Endothelial cell of umbilical vein (primary cell): ENCODE results near the gene MTRF1L.

ENCODE experiments used
- CTCF ChIP-seq, 2 donors: IDR thresholded peaks; 1 replicate in 1 of 2; 2 replicates in 1 of 2; pipeline ENCODE4 v1.5.1; 2011; ENCODE audit warnings: low read length in 2 of 2, mild to moderate bottlenecking in 2 of 2, moderate library complexity in 2 of 2, control low read depth in 1 of 2, inconsistent platforms in 1 of 2, low read depth in 1 of 2; ENCODE audit not compliant: insufficient read depth in 1 of 2; ENCODE audit errors: extremely low read depth in 1 of 2
- EZH2 ChIP-seq: IDR thresholded peaks from 2 replicates; pipeline ENCODE4 v1.6.1; 2012; ENCODE audit warnings: borderline replicate concordance, low read depth, mild to moderate bottlenecking, moderate library complexity, low read length, inconsistent platforms; ENCODE audit not compliant: severe bottlenecking
- MAX ChIP-seq: IDR thresholded peaks from 2 replicates; pipeline ENCODE4 v1.6.1; 2011; ENCODE audit not compliant: insufficient read depth, insufficient read length
- POLR2A ChIP-seq: IDR thresholded peaks from 2 replicates; pipeline ENCODE4 v1.6.1; 2012; ENCODE audit warnings: low read depth, mild to moderate bottlenecking, control low read depth, low read length
- POLR2AphosphoS5 ChIP-seq: IDR thresholded peaks from 2 replicates; pipeline ENCODE4 v1.6.1; 2012; ENCODE audit warnings: low read depth, mild to moderate bottlenecking, control low read depth, low read length, moderate library complexity; ENCODE audit not compliant: insufficient read depth

DNA sequence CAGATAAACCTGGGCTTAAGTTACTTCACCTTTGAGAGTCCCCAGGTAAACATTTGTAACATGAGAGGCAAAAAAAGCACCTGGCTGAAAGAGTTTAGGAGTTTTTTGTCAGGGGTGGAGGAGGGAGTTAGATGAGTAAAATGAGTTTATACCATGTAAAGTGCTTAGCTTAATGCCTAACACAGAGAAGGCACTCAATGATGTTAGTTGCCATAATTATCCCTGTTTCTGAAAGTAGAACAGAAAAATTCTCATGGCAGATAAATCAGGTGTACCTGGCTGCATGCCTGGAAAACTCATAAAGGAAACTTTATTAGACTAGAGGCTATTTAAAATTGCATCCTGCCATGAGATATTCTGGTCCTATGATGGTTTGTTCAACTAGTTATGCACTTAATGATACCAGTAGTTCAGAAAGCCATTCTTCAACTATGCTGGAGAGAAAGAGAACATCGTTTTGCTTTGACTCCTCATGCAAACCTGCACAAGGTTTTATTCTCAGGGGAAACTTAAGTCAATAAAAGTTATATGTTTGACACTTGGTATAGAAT lies 60.1 kb downstream of the MTRF1L start:
- TF ChIP-seq CTCF (IDR thresholded peaks at IDR 0.05; ENCODE audit: extremely low read depth in 1 of 2, insufficient read depth in 1 of 2, low read depth in 1 of 2, low read length in 2 of 2) (no peak), POLR2A (no peak), MAX (no peak), EZH2 (no peak), POLR2AphosphoS5 (no peak)
